MM.1S (cell line): ENCODE measurements around the gene SP6.

Source experiments
- CTCF ChIP-seq: fragments of 300-600 bp; sonication (generic); IDR thresholded peaks from 2 replicates; pipeline ENCODE4 v1.5.1; 2016; ENCODE audit warnings: antibody characterized with exemption, low read length, mixed read lengths
- EZH2 ChIP-seq: fragments of 300-600 bp; sonication (generic); optimal IDR thresholded peaks from 2 replicates; pipeline ENCODE3; 2017; ENCODE audit warnings: low read depth, mild to moderate bottlenecking, antibody characterized with exemption, low read length, mixed read lengths

GRCh38 chr17:47884905-47885730 lies 34.2 kb upstream of the SP6 start:
- TF ChIP-seq CTCF, result no peak
- TF ChIP-seq EZH2, result no peak
